ENCODE data around the gene SKI. TPM values are rescaled to one million over a fixed set of nuclear protein-coding genes. Genes with fewer than 3 reads are reported as not detected.
A peak's percentile ranks its signal among the peaks of the same experiment; 100 is the strongest.

Gene SKI
- total and polyA plus RNA-seq, 10 of the 15 experiments (the other 5 are each of a cell fraction or from before 2014, with no cell fraction given) = 0.03 to 14.9 (median 0.96) TPM

- peak; percentile 52 for TF ChIP-seq SKIL (IDR thresholded peaks at IDR 0.05; ENCODE audit: low read depth, poor library complexity, severe bottlenecking)
- no peak for TF ChIP-seq ZNF592 (IDR thresholded peaks at IDR 0.05)
- no peak for TF ChIP-seq MYC (IDR thresholded peaks at IDR 0.05; ENCODE audit: insufficient read depth, insufficient read length, insufficient replicate concordance, low read length, severe bottlenecking)
- TF ChIP-seq BCL3 (IDR thresholded peaks at IDR 0.05; ENCODE audit: borderline replicate concordance, insufficient read depth, low read depth, low read length, poor library complexity, severe bottlenecking) = peak; percentile 29
- peak; percentile 95 for TF ChIP-seq RUNX3 (IDR thresholded peaks at IDR 0.05; ENCODE audit: low read length)
- no peak for TF ChIP-seq JUNB (IDR thresholded peaks at IDR 0.05)
- TF ChIP-seq MXI1 (IDR thresholded peaks at IDR 0.05; ENCODE audit: low read depth, low read length) = 0 out of 2 replicates have a peak, but pooled peaks have one; percentile 14
- TF ChIP-seq ZNF207 (IDR thresholded peaks at IDR 0.05; ENCODE audit: borderline replicate concordance) = no peak
- TF ChIP-seq KLF5 (IDR thresholded peaks at IDR 0.05; ENCODE audit: partially characterized antibody) = no peak
- TF ChIP-seq IRF4 (IDR thresholded peaks at IDR 0.05; ENCODE audit: low read depth, low read length) = no peak
- peak; percentile 47; the same call in 1 of the 2 replicates for TF ChIP-seq ZNF384 (IDR thresholded peaks at IDR 0.05; ENCODE audit: borderline replicate concordance, low read depth, low read length)
- TF ChIP-seq SMARCA5 (IDR thresholded peaks at IDR 0.05) = 0 out of 2 replicates have a peak, but pooled peaks have one; percentile 44
- TF ChIP-seq POLR2A (IDR thresholded peaks at IDR 0.05; ENCODE audit: low read depth, low read length) = peak; percentile 47; the same call in 1 of the 2 replicates
- peak; percentile 75 for TF ChIP-seq EED (IDR thresholded peaks at IDR 0.05; ENCODE audit: low read depth)
- TF ChIP-seq STAT1 (conservative IDR thresholded peaks at IDR 0.05) = no peak
- TF ChIP-seq ZNF217 (IDR thresholded peaks at IDR 0.05) = 0 out of 2 replicates have a peak, but pooled peaks have one; percentile 16
- TF ChIP-seq KDM1A (IDR thresholded peaks at IDR 0.05; ENCODE audit: borderline replicate concordance) = no peak
- no peak for TF ChIP-seq SIX5 (IDR thresholded peaks at IDR 0.05; ENCODE audit: low read depth, low read length, severe bottlenecking)
- TF ChIP-seq PRDM15 (CRISPR knock-in tag; IDR thresholded peaks at IDR 0.05) = no peak
These were observed 72.9 kb downstream of the SKI start (continued) for GRCh38 chr1:2300851-2301606.
